ENCODE results near the gene PARVA. TPM values are rescaled to one million over a fixed set of nuclear protein-coding genes. Genes with fewer than 3 reads are reported as not detected.
A peak's percentile ranks its signal among the peaks of the same experiment; 100 is the strongest.
"Not testable (repeated sequence)": the region's sequence is repeated elsewhere in the genome, so short reads cannot be mapped to it uniquely, and the experiment has no call there.

PARVA gene
- total RNA-seq, 2 donors from 2014 or later: 66.5 to 105 TPM

DNA sequence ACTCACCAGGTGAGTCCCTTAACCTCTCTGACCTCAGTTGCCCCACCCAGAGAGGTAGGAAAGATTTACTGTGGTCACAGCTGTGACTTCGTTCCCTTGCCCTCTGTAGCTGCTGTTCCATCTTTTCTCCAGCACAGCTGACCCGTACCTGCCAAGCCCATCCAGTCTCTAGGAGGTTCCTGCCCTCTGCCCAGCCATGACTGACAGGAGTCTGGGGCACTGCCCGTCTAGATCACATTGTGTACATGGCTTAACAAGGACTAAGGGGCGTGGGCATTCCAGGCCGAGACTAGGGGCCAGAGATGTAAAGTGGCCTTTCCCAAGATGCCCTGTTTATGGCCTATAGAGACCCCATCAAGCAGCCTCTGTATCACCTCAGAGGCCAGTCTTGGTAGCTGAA lies 132.0 kb downstream of the PARVA start:
- no peak for DNase-seq
- ATAC-seq: no peak
- intact Hi-C loops (cut with DNase I): no loop called here

DNA sequence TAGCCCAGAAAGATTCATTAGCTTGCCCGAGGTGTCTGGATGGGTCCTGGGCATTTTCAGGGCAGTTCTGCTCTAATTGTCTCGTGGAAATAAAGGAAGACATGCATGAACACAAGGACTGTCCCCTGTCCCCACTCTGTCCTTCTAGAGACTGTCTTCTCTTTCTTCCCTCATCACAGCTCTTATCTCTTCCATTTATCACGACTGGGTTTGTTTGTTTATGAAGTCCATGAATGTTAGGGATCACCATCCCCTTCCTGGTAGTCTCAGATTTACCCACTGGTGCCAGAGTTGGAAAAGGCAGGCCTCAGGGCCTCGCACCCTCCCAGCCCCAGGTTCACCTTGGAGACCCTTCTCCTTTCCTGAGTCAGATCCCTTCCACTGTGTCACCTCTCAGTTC lies 134.8 kb downstream of the PARVA start:
- no peak for DNase-seq
- intact Hi-C loops (cut with DNase I): no loop called here
- no peak for ATAC-seq

DNA sequence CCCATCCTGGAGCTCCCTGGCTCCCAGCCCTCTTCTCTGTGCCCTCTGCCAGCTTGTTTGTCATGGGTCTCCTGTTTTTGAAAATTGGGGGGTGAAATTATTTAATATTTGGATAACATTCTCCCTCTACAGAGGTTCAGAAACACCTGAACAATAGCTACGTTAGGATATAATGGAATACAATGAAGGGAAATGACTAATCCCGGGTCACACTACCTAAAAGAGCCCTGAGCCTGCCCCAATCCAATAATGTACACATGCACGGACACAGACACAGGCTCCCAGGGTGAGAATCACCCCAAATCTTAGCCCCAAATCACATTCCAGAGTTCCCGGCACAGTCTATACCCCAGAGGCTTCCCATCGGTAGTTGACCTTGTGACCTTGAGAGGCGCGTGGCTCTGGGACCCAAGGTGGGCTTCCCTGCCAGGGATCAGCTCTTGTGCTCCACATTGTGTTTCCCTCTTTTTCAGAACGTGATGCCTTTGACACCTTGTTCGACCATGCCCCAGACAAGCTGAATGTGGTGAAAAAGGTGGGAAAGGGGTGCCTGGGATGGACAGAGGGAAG lies 135.5 kb downstream of the PARVA start:
- ATAC-seq (no peak), DNase-seq (no peak)
- intact Hi-C loops (cut with DNase I): no loop called here

GRCh38 chr11:12516387-12517105 lies 139.2 kb downstream of the PARVA start:
- DNase-seq: no peak
- intact Hi-C loops (cut with DNase I): no loop called here
- ATAC-seq: peak in 1 of 2 donors; percentile 83

DNA sequence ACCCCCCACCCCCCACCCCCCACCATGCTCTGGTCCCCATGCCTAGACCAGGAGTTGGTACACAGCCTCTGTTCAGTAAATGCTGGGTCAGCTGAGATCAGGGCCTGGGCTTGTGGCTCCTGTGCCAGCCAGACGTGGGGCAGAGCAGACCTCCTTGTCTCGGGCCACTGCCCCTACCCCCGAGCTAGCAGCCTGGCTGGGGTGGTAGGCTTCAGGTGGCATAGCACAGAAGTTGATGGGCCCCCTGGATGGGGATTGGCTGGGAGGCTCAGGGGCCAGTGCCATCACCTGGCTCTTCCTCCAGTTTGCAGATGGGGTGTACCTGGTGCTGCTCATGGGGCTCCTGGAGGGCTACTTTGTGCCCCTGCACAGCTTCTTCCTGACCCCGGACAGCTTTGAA lies 139.9 kb downstream of the PARVA start:
- intact Hi-C loops (cut with DNase I): no loop called here
- ATAC-seq (no peak), DNase-seq (no peak)

- intact Hi-C loops (cut with DNase I): no loop called here
- no peak for DNase-seq
- no peak for ATAC-seq
Observed at GRCh38 chr11:12517741-12518140, 140.4 kb downstream of the PARVA start.

DNA sequence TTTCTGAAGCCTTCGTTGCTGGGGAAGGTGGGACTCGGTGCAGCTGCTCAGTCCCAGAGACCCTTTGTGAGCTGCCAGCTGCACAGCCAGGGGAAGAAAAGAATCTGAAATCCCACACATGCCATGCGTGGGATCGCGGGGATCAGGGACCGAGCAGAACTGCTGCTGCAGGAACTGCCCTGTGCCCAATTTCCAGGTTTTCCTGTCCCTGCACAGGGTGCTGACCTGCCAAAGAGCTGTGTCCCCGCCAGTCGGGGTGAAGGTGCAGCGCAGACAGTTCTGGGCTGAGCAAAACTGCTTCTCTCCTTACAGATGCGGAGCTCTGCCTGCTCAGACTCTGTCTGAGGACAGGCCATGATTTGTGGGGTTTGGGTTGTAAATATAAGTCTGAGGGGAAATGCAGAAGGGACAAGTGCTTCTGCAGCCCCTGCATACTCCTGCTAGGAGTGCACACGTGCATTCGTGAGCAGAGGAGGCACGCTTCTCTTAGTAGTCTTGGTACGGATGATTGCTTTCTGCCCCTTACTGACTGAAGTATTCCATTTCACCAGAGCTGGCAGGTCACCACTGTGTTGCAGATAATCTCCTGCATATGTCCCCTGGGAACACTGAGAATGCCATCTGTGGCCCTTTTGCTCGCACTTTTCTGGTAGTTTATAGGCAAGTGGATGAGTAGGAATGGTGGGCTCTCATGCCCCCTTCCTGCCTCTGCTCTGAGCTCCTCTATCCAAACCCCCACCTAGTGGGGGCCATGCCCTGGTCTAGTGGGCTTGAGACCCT lies 141.4 kb downstream of the PARVA start:
- intact Hi-C loops (cut with DNase I): no loop called here
- ATAC-seq (no peak), DNase-seq (no peak)

- no peak for DNase-seq
- intact Hi-C loops (cut with DNase I): no loop called here
- ATAC-seq: no peak
Observed at GRCh38 chr11:12520054-12520453, 142.7 kb downstream of the PARVA start.

DNA sequence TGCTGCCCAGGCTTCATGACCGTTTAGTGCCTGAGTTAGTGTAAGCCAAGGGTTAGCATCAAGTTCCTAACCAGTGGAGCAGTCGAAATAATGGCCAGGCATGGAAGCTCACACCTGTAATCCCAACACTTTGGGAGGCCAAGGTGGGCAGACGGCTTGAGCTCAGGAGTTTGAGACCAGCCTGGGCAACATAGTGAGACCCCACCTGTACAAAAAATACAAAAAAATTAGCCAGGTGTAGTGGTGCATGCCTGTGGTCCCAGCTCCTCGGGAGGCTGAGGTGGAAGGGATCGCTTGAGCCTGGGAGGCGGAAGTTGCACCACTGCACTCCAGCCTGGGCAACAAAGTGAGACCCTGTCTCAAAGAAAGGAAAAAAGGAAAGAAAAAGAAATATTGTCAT lies 143.2 kb downstream of the PARVA start:
- ATAC-seq; intact Hi-C loops (cut with DNase I); DNase-seq: not testable (repeated sequence)

- ATAC-seq (peak in 1 of 2 donors; percentile 32), DNase-seq (no peak)
- intact Hi-C loops (cut with DNase I): no loop called here
Observed at GRCh38 chr11:12523180-12523924, 146.0 kb downstream of the PARVA start.

DNA sequence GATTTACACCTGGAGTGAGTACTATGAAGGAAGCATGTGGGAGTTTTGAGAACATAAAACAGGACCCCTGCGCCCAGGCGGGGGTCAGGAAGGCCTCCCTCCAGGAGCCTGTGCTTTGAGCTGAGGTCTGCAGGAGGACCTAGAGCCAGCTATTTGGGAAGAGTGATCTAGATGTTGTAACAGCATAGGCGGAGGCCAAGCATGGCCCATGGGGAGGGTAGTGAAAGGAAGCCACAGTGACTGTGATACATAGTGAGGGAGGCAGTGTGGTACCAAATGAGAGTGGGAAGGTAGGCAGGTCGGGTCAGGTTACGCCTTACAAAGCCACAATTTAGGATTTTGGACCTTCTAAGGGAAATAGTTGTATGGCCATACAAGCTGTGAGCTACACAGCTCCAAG lies 147.5 kb downstream of the PARVA start:
- ATAC-seq (peak in 1 of 2 donors; percentile 60), DNase-seq (peak; percentile 34)
- intact Hi-C loops (cut with DNase I): no loop called here

DNA sequence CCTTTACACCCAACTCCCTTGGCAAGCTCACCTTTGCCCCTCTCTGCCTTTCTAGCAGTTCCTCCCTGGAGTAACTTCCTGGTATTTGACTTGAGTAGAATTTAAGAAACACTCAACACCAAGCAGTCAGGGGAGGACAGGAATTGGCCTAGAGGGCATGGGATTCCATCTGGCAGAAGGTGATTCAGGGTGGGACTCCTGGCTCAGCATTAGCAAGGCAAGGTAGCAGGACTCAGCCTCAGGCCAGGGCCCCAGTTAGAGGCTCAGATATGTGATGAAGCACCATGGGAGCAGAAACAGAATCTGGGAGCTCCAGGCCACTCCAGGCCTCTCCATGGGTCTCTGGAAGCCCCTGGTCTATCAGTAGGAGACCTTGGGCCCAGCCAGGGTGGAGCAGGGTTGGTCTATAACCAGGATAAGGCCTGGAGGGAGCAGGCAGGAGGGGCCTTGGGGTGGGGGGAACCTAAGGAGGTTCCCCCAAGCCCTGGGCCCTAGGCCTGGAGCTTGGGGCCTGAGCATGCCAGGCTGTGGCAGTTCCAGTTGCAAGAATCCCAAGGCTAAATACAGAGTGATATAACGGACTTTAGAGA lies 148.2 kb downstream of the PARVA start:
- DNase-seq: no peak
- ATAC-seq: no peak
- intact Hi-C loops (cut with DNase I): no loop called here

GRCh38 chr11:12526789-12527188 lies 149.4 kb downstream of the PARVA start:
- ATAC-seq (peak; percentile 23 to 81), DNase-seq (no peak)
- intact Hi-C loops (cut with DNase I): no loop called here

- DNase-seq: no peak
- intact Hi-C loops (cut with DNase I): no loop called here
- ATAC-seq: no peak
Observed at GRCh38 chr11:12528487-12528886, 151.1 kb downstream of the PARVA start.

DNA sequence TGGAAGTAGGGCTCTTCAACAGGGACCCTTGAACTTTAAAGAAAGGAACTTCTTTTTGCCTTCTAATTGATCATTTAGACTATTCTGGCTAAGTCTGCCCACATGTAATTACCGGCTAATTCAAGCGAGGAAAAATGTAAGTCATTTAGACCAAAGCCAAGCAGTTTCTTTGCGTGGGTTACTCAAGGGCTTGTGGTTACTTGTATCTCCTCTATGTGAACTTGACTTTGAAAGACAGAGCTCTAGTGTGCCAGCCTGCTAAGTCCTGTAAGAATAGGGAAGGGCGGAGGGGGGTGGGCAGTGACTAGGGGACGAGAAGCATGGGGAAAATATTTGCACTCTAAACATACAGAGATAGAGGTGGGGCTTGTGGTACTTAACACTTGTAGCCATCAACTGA lies 151.7 kb downstream of the PARVA start:
- ATAC-seq: no peak
- DNase-seq: no peak
- intact Hi-C loops (cut with DNase I): no loop called here

DNA sequence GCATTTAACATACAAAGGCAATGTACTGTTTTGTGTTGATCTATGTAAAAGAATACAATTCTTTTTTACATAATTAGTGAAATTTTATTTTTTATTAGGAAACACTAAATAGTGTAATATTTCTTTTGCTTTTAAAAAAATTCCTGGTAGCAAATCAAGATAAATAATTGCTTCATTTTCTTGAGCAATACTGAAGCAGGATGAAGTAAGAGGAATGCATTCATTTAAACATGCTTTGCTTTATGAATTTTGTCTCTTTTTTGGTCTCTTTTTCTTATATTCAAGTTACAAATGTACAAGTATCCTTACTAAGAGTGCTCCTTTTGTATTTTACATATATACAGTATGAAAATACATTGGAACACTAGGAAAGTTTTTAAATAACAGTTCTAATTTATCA lies 152.4 kb downstream of the PARVA start:
- intact Hi-C loops (cut with DNase I): no loop called here
- DNase-seq: no peak
- no peak for ATAC-seq

GRCh38 chr11:12531020-12531419 lies 153.6 kb downstream of the PARVA start:
- ATAC-seq: no peak
- intact Hi-C loops (cut with DNase I): no loop called here
- DNase-seq: no peak

- intact Hi-C loops (cut with DNase I): no loop called here
- DNase-seq (no peak), ATAC-seq (peak in 1 of 2 donors; percentile 35)
Observed at GRCh38 chr11:12531681-12532080, 154.3 kb downstream of the PARVA start.

- ATAC-seq (no peak), DNase-seq (no peak)
- intact Hi-C loops (cut with DNase I): no loop called here
Observed at GRCh38 chr11:12532580-12532979, 155.2 kb downstream of the PARVA start.
